Esophagus muscularis mucosa (tissue), 4 donors: ENCODE results near the gene BCAR1.

Source experiments
- EP300 ChIP-seq: sonication (generic); formaldehyde crosslinking; IDR thresholded peaks from one replicate; pipeline ENCODE4 v1.6.1; 2017; ENCODE audit warnings: antibody characterized with exemption
- POLR2A ChIP-seq: fragments of 450-650 bp; IDR thresholded peaks from one replicate; pipeline ENCODE4 v1.6.1; 2017; ENCODE audit warnings: antibody characterized with exemption, moderate library complexity, mild to moderate bottlenecking, low read depth
- TF ChIP-seq, protein P1 (sequence below), 3 experiments: fragments of 200-600 bp in 2 of 3; fragments of 450-650 bp in 1 of 3; sonication (generic) in 2 of 3; IDR thresholded peaks; one replicate each; pipeline ENCODE4 v1.5.1; 2017 to 2019; ENCODE audit warnings: antibody characterized with exemption in 3 of 3, mild to moderate bottlenecking in 2 of 3, moderate library complexity in 1 of 3

DNA sequence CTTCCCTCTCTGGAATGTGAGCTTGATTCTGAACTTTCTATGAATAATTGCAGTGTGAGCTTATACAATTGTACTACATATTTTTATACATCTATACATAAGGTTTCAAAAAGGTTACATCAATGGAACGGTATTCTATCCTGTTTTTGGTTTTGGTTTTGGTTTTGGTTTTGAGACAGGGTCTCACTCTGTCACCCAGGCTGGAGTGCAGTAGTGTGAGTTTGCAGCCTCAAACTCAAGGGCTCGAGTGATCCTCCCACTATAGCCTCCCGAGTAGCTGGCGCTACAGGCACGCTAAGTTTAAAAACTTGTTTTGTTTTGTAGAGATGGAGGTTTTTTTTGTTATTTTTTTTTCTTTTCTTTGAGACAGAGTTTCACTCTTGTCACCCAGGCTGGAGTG is 31.6 kb downstream of the BCAR1 start:
- TF ChIP-seq, protein P1, sequence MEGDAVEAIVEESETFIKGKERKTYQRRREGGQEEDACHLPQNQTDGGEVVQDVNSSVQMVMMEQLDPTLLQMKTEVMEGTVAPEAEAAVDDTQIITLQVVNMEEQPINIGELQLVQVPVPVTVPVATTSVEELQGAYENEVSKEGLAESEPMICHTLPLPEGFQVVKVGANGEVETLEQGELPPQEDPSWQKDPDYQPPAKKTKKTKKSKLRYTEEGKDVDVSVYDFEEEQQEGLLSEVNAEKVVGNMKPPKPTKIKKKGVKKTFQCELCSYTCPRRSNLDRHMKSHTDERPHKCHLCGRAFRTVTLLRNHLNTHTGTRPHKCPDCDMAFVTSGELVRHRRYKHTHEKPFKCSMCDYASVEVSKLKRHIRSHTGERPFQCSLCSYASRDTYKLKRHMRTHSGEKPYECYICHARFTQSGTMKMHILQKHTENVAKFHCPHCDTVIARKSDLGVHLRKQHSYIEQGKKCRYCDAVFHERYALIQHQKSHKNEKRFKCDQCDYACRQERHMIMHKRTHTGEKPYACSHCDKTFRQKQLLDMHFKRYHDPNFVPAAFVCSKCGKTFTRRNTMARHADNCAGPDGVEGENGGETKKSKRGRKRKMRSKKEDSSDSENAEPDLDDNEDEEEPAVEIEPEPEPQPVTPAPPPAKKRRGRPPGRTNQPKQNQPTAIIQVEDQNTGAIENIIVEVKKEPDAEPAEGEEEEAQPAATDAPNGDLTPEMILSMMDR (IDR thresholded peaks at IDR 0.05) = no peak
- TF ChIP-seq POLR2A (no peak), EP300 (no peak)
